Testis (tissue), 3 donors: Measurements from ENCODE around the gene MTSS2. TPM values are rescaled to one million over a fixed set of nuclear protein-coding genes. Genes with fewer than 3 reads are reported as not detected.

ENCODE experiments used
- DNase-seq: peaks from one replicate; pipeline ENCODE4 v3.0.0-alpha.2; 2019
- H3K27ac ChIP-seq, 2 donors: fragments of 200-600 bp; sonication (generic); one replicate each; pipeline ENCODE4 v1.5.1; 2019
- H3K27me3 ChIP-seq: fragments of 200-600 bp; sonication (generic); one replicate; pipeline ENCODE4 v1.5.1; 2019
- H3K36me3 ChIP-seq: fragments of 200-600 bp; sonication (generic); one replicate; pipeline ENCODE4 v1.5.1; 2017; ENCODE audit warnings: low read depth; ENCODE audit errors: missing control alignments
- H3K4me1 ChIP-seq: fragments of 200-600 bp; sonication (generic); one replicate; pipeline ENCODE4 v1.5.1; 2019
- H3K4me3 ChIP-seq, 2 donors: fragments of 200-600 bp; sonication (generic); one replicate each; pipeline ENCODE4 v1.5.1; 2017 to 2019
- H3K9me3 ChIP-seq: fragments of 200-600 bp; sonication (generic); one replicate; pipeline ENCODE4 v1.5.1; 2017
- CTCF ChIP-seq, 3 experiments: fragments of 450-650 bp in 2 of 3; fragments of 200-600 bp in 1 of 3; sonication (generic) in 1 of 3; IDR thresholded peaks; one replicate each; pipeline ENCODE4 v1.5.1; 2016 to 2019; ENCODE audit warnings: antibody characterized with exemption in 3 of 3, mild to moderate bottlenecking in 2 of 3, moderate library complexity in 1 of 3
- POLR2A ChIP-seq: fragments of 450-650 bp; IDR thresholded peaks from one replicate; pipeline ENCODE4 v1.6.1; 2017; ENCODE audit warnings: antibody characterized with exemption, mild to moderate bottlenecking, moderate library complexity
- WGBS, 2 donors: methylation state at CpG; one replicate each; pipeline ENCODE4 v1.1.5; 2018; 5-methylcytosine and 5-hydroxymethylcytosine counted together
- intact Hi-C: fragments of 100-400 bp; cut with DNase I; formaldehyde crosslinking; loops from one replicate; pipeline ENCODE4 v1.15.1; 2023; ENCODE audit warnings: low total_unique reads
- polyA plus RNA-seq: library from polyadenylated mRNA; stranded (reverse); fragments of 350-450 nt; fragmentation: Illumina TruSeq; extraction: RNeasy Lipid Tissue Mini Kit (QIAGEN cat#74804); gene quantifications from one replicate; pipeline ENCODE4 v1.2.3, GENCODE V29; 2014; ENCODE audit warnings: low read depth, low replicate concordance; ENCODE audit not compliant: insufficient read depth
- total RNA-seq, 2 donors: library from RNA; depleted of rRNA; stranded (reverse); fragments of >200 nt; gene quantifications; one replicate each; pipeline ENCODE4 v1.2.3, GENCODE V29; 2016

Gene MTSS2
- total and polyA plus RNA-seq, 3 donors from 2014 or later: 24.6 to 28.7 (median 25.6) TPM

GRCh38 chr16:70709457-70709856, 23.6 kb upstream of the MTSS2 start:
- intact Hi-C loops: no loop called here
- TF ChIP-seq POLR2A (no peak), CTCF (IDR thresholded peaks at IDR 0.05) (no peak)

GRCh38 chr16:70708366-70709246, 22.8 kb upstream of the MTSS2 start:
- H3K27ac ChIP-seq: no peak overlapping the region
- H3K36me3 ChIP-seq: no peaks in the 10 kb centered on the region
- H3K27me3 ChIP-seq: no peaks in the 10 kb centered on the region
- DNase-seq: no peak
- H3K4me1 ChIP-seq: peaks cover 4% of the 10 kb centered on the region
- TF ChIP-seq CTCF (IDR thresholded peaks at IDR 0.05) (no peak), POLR2A (no peak)
- no peak overlapping the region for H3K4me3 ChIP-seq
- intact Hi-C loops: no loop called here
- 77 to 84% methylated on average over 16 to 20 of the region's 20 CpGs for WGBS, 2 donors
- no peaks in the 10 kb centered on the region for H3K9me3 ChIP-seq

More at GRCh38 chr16:70709457-70709856, 23.6 kb upstream of the MTSS2 start:
- Histone ChIP-seq H3K36me3 (no peaks in the 10 kb centered on the region), H3K4me1 (no peaks in the 10 kb centered on the region), H3K9me3 (no peaks in the 10 kb centered on the region), H3K27me3 (no peaks in the 10 kb centered on the region), H3K27ac (no peak overlapping the region), H3K4me3 (no peak overlapping the region)
- DNase-seq: no peak
- 71 to 86% methylated on average over 5 of the region's 5 CpGs for WGBS, 2 donors

- H3K27me3 ChIP-seq: no peaks in the 10 kb centered on the region
- peaks cover 9% of the 10 kb centered on the region for H3K4me1 ChIP-seq
- no peak overlapping the region for H3K27ac ChIP-seq
- TF ChIP-seq CTCF (IDR thresholded peaks at IDR 0.05) (no peak), POLR2A (no peak)
- intact Hi-C loops: no loop called here
- H3K36me3 ChIP-seq: no peaks in the 10 kb centered on the region
- no peaks in the 10 kb centered on the region for H3K9me3 ChIP-seq
- 56 to 59% methylated on average over 6 to 7 of the region's 7 CpGs for WGBS, 2 donors
- H3K4me3 ChIP-seq: no peak overlapping the region
- DNase-seq: no peak
Measured at GRCh38 chr16:70706948-70707465, 21.2 kb upstream of the MTSS2 start.

GRCh38 chr16:70705056-70705455, 19.2 kb upstream of the MTSS2 start:
- H3K27me3 ChIP-seq: no peaks in the 10 kb centered on the region
- TF ChIP-seq POLR2A (no peak), CTCF (IDR thresholded peaks at IDR 0.05) (no peak)
- no peak overlapping the region for H3K4me3 ChIP-seq
- WGBS, 2 donors: 93 to 96% methylated on average over 6 to 8 of the region's 8 CpGs
- intact Hi-C loops: no loop called here
- DNase-seq: no peak
- peaks cover 9% of the 10 kb centered on the region for H3K4me1 ChIP-seq
- no peak overlapping the region for H3K27ac ChIP-seq
- no peaks in the 10 kb centered on the region for H3K36me3 ChIP-seq
- no peaks in the 10 kb centered on the region for H3K9me3 ChIP-seq
